Esophagus muscularis mucosa (tissue), 4 donors: ENCODE measurements around the gene SLC1A4. TPM values are rescaled to one million over a fixed set of nuclear protein-coding genes. Genes with fewer than 3 reads are reported as not detected.

Source experiments
- DNase-seq: peaks from one replicate; pipeline ENCODE4 v3.0.0-alpha.2; 2017; ENCODE audit errors: extremely low spot score
- H3K27ac ChIP-seq, 4 donors: fragments of 200-600 bp; sonication (generic); replicated peaks in 1 of 4; 1 replicate in 3 of 4; 2 replicates in 1 of 4; pipeline ENCODE4 v1.5.1; 2016 to 2019; ENCODE audit warnings: mild to moderate bottlenecking in 1 of 4
- H3K27me3 ChIP-seq, 4 donors: fragments of 200-600 bp; sonication (generic); one replicate each; pipeline versions ENCODE4 v1.5.1 to v1.6.0; 2016 to 2019
- H3K36me3 ChIP-seq, 4 donors: fragments of 200-600 bp; sonication (generic); one replicate each; pipeline ENCODE4 v1.5.1; 2016 to 2019
- H3K4me1 ChIP-seq, 4 donors: fragments of 200-600 bp; sonication (generic); one replicate each; pipeline ENCODE4 v1.5.1; 2016 to 2019
- H3K4me3 ChIP-seq, 4 donors: fragments of 200-600 bp; sonication (generic); 1 replicate in 2 of 4; 2 replicates in 2 of 4; pipeline ENCODE4 v1.5.1; 2016 to 2019; ENCODE audit warnings: mild to moderate bottlenecking in 4 of 4, moderate library complexity in 1 of 4
- H3K9me3 ChIP-seq, 4 donors: fragments of 200-600 bp; sonication (generic); 1 replicate in 3 of 4; 2 replicates in 1 of 4; pipeline ENCODE4 v1.5.1; 2016 to 2019
- EP300 ChIP-seq: sonication (generic); formaldehyde crosslinking; IDR thresholded peaks from one replicate; pipeline ENCODE4 v1.6.1; 2017; ENCODE audit warnings: antibody characterized with exemption
- POLR2A ChIP-seq: fragments of 450-650 bp; IDR thresholded peaks from one replicate; pipeline ENCODE4 v1.6.1; 2017; ENCODE audit warnings: antibody characterized with exemption, moderate library complexity, mild to moderate bottlenecking, low read depth
- POLR2AphosphoS5 ChIP-seq, 2 donors: sonication (generic); formaldehyde crosslinking; IDR thresholded peaks; one replicate each; pipeline ENCODE4 v1.6.1; 2017; ENCODE audit warnings: antibody characterized with exemption in 2 of 2
- WGBS: methylation state at CpG from one replicate; pipeline ENCODE4 v1.1.5; 2018; 5-methylcytosine and 5-hydroxymethylcytosine counted together
- intact Hi-C: fragments of 100-400 bp; cut with DNase I; formaldehyde crosslinking; loops from one replicate; pipeline ENCODE4 v1.15.1; 2023
- total RNA-seq, 4 donors: library from RNA; depleted of rRNA; stranded (reverse); fragments of >200 nt; gene quantifications; one replicate each; pipeline versions ENCODE4 v1.1.0 to v1.2.1, GENCODE V29; 2016
- TF ChIP-seq, protein P1 (sequence below), 3 experiments: fragments of 200-600 bp in 2 of 3; fragments of 450-650 bp in 1 of 3; sonication (generic) in 2 of 3; IDR thresholded peaks; one replicate each; pipeline ENCODE4 v1.5.1; 2017 to 2019; ENCODE audit warnings: antibody characterized with exemption in 3 of 3, mild to moderate bottlenecking in 2 of 3, moderate library complexity in 1 of 3

Gene SLC1A4
- total RNA-seq, 4 donors from 2014 or later, result 10.4 to 15.1 (median 10.8) TPM

DNA sequence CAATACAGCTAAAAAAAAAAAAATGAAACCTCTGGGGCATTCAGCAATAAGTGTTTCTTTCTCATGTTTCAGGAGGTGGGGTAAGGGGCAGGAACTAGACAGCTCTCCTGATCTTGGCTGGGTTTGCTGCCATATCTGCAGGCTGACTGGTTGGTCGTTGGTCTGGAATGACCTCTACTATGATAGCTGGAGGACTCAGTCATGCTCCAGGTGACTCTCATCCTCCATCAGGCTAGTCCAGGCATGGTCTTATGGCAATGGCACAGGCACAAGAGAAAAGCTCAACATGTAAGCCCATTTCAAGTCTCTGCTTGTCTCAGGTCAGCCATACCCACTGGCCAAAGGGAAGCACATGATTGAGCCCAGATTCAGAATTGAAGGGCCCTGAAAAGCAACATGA, 9.5 kb upstream of the SLC1A4 start:
- no peaks in the 10 kb centered on the region for H3K36me3 ChIP-seq
- H3K27me3 ChIP-seq, result no peaks in the 10 kb centered on the region
- no peaks in the 10 kb centered on the region for H3K9me3 ChIP-seq
- no peak overlapping the region for H3K27ac ChIP-seq
- intact Hi-C loops, result no loop called here
- no peak overlapping the region for H3K4me3 ChIP-seq
- TF ChIP-seq POLR2AphosphoS5 (IDR thresholded peaks at IDR 0.05) (no peak), POLR2A (no peak), EP300 (no peak)
- TF ChIP-seq, protein P1, sequence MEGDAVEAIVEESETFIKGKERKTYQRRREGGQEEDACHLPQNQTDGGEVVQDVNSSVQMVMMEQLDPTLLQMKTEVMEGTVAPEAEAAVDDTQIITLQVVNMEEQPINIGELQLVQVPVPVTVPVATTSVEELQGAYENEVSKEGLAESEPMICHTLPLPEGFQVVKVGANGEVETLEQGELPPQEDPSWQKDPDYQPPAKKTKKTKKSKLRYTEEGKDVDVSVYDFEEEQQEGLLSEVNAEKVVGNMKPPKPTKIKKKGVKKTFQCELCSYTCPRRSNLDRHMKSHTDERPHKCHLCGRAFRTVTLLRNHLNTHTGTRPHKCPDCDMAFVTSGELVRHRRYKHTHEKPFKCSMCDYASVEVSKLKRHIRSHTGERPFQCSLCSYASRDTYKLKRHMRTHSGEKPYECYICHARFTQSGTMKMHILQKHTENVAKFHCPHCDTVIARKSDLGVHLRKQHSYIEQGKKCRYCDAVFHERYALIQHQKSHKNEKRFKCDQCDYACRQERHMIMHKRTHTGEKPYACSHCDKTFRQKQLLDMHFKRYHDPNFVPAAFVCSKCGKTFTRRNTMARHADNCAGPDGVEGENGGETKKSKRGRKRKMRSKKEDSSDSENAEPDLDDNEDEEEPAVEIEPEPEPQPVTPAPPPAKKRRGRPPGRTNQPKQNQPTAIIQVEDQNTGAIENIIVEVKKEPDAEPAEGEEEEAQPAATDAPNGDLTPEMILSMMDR (IDR thresholded peaks at IDR 0.05), result no peak
- 50% methylated on average over 1 of the region's 1 CpG for WGBS
- no peak for DNase-seq
- peaks cover 12 to 21% (median 15%) of the 10 kb centered on the region in 4 donors for H3K4me1 ChIP-seq

DNA sequence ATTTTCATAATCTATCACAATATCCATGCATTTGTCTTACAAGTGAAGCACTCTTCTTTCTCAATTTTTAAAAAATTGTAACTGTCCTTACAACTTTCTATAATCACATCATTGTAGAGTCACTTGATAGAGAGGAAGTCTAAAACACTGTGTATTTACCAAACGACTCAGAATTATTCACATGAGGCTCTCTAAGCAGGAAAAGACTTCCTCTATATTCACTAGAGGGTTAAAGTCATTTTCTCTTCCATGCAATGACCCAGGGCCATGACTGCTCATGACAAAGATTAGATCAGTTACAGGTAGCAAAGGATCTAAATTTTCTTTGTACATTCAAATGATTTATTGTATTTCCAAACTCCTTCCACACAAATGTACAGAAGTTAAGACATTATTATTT, 9.0 kb upstream of the SLC1A4 start:
- H3K27me3 ChIP-seq, result no peaks in the 10 kb centered on the region
- no peak overlapping the region for H3K27ac ChIP-seq
- WGBS, result 45% methylated on average over 1 of the region's 1 CpG
- intact Hi-C loops, result no loop called here
- no peak for TF ChIP-seq EP300
- no peak for TF ChIP-seq POLR2A
- TF ChIP-seq, protein P1 (IDR thresholded peaks at IDR 0.05), result no peak
- no peak for TF ChIP-seq POLR2AphosphoS5 (IDR thresholded peaks at IDR 0.05)
- no peaks in the 10 kb centered on the region for H3K9me3 ChIP-seq
- H3K4me3 ChIP-seq, result no peak overlapping the region
- H3K36me3 ChIP-seq, result no peaks in the 10 kb centered on the region
- DNase-seq, result no peak
- H3K4me1 ChIP-seq, result peaks cover 8 to 17% (median 11%) of the 10 kb centered on the region in 4 donors

DNA sequence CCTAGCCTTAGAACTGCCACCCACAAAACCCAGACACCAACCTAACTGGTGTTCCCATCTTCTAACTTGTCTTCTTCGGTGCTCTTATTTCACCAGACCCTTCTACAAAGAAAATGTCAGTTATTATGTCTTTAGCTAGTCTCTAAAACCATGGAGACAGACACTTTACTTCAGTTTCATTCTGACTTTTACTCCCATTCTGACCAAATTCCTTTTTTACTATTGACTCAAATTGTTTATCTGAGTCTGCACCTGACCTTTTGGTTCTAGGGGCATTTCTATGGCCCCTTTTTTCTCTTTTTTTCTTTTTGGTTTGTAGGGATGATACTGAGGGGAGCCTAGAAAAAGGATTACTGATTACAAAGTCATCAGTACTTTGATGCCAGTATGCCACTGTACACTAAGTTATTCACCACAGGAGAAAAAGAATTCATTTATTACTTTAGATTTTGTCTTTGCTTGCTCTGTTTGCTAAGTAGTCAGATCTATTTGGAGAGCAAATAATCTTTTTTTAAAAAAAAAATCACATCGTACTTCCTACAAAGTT, 6.8 kb upstream of the SLC1A4 start:
- Histone ChIP-seq H3K9me3 (no peaks in the 10 kb centered on the region), H3K27ac (no peak overlapping the region), H3K27me3 (no peaks in the 10 kb centered on the region), H3K4me3 (no peak overlapping the region), H3K36me3 (no peaks in the 10 kb centered on the region), H3K4me1 (peaks cover 6 to 8% (median 6%) of the 10 kb centered on the region in 4 donors)
- 90% methylated on average over 2 of the region's 2 CpGs for WGBS
- no peak for DNase-seq
- TF ChIP-seq, protein P1 (IDR thresholded peaks at IDR 0.05), result no peak
- TF ChIP-seq POLR2AphosphoS5 (IDR thresholded peaks at IDR 0.05) (no peak), EP300 (no peak), POLR2A (no peak)
- intact Hi-C loops, result no loop called here

DNA sequence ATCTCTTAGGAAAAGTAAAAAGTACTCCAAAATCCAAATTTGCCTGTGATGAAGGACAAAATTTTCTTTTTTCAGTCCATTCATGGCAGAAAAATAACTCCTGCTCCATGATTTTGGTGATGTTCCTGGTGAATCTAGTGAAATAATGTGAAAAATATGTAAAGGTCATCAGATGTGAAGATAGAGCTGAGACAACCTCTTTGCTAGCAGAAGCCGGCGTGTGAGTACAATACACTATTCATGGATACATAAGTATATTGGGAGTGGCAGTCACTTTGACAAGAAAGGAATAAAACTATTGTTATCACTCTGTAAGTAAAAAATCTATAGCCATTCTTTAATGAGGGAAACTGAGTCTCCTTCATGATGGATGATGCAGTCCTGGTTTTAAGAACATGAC, 6.3 kb upstream of the SLC1A4 start:
- H3K27me3 ChIP-seq, result no peaks in the 10 kb centered on the region
- no peak overlapping the region for H3K27ac ChIP-seq
- DNase-seq, result no peak
- intact Hi-C loops, result no loop called here
- 94% methylated on average over 2 of the region's 2 CpGs for WGBS
- peaks cover 6 to 13% (median 12%) of the 10 kb centered on the region in 4 donors for H3K4me1 ChIP-seq
- TF ChIP-seq POLR2A, result no peak
- TF ChIP-seq EP300, result no peak
- TF ChIP-seq, protein P1 (IDR thresholded peaks at IDR 0.05), result no peak
- TF ChIP-seq POLR2AphosphoS5 (IDR thresholded peaks at IDR 0.05), result no peak
- no peaks in the 10 kb centered on the region for H3K36me3 ChIP-seq
- no peaks in the 10 kb centered on the region for H3K9me3 ChIP-seq
- H3K4me3 ChIP-seq, result no peak overlapping the region

DNA sequence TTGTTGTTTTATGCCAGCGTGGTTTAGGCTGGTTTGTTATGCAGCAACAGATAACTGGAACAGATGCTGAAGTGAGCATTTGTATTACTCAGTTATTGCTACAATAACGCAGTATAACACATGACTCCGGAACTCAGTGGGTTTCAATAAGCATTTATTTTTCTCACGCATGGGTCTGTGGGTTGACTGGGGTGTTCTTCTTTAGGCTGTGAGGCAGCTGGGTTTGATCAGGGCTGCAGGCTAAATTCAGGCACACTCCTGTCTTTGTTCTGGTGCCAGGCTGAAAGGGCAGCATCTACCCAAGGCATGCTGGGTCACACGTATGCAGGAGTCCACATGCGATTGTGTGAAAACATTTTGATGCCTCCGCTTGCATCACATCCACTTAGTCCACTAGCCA, 3.8 kb upstream of the SLC1A4 start:
- no peak for DNase-seq
- Histone ChIP-seq H3K27me3 (no peaks in the 10 kb centered on the region), H3K36me3 (no peaks in the 10 kb centered on the region), H3K27ac (no peak overlapping the region), H3K4me1 (peaks cover 13 to 25% (median 24%) of the 10 kb centered on the region in 4 donors), H3K9me3 (no peaks in the 10 kb centered on the region), H3K4me3 (no peak overlapping the region)
- TF ChIP-seq POLR2AphosphoS5 (IDR thresholded peaks at IDR 0.05) (no peak), POLR2A (no peak), EP300 (no peak)
- TF ChIP-seq, protein P1 (IDR thresholded peaks at IDR 0.05), result no peak
- WGBS, result 95% methylated on average over 7 of the region's 7 CpGs
- intact Hi-C loops, result loop anchor here (5.0 kb wide), 1 partner anchor 57 kb away; no protein-coding TSS in a partner anchor
